Measurements from ENCODE around the gene LGI4.

Gene LGI4

DNA sequence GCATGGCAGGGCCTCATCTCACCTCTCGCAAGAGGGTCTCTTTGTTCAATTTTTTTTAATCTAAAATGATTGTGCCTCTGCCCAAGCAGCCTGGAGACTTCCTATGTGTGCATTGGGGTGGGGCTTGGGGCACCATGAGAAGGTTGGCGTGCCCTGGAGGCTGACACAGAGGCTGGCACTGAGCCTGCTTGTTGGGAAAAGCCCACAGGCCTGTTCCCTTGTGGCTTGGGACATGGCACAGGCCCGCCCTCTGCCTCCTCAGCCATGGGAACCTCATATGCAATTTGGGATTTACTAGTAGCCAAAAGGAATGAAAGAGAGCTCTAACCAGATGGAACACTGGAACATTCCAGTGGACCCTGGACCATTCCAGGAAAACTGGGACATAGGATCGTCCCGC is 11.3 kb downstream of the LGI4 start:
- DNase-seq (ENCODE audit: low read depth), result no peak

DNA sequence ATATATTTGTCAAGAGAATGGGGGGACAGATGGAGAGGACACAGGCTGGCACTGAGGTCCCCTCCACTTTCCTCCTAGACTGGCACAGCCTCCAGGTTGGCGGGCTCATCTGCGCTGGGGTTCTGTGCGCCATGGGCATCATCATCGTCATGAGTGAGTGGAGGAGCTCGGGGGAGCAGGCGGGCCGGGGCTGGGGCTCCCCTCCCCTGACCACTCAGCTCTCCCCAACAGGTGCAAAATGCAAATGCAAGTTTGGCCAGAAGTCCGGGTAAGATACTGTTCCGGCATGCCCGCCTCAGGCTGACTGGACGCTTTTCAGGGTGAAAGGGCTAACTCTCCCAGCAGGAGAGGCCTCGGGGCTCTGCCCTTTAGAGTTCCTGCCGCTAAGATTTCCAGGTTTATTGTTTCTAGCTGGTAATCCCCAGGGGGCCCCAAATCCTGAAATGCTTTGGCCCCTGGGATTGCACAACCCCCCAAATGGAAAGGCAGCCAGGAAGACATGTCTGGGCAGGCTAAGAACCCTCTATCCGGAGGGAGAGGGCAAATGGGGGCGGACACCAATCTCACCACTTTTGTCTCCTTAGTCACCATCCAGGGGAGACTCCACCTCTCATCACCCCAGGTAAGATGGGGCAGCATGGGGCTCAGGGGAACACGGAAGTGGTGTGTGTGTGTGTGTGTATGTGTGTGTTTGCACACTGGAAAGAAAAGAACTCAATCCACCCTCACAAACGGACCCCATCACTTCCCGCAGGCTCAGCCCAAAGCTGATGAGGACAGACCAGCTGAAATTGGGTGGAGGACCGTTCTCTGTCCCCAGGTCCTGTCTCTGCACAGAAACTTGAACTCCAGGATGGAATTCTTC is 11.9 kb downstream of the LGI4 start:
- DNase-seq (ENCODE audit: low read depth), result no peak

DNA sequence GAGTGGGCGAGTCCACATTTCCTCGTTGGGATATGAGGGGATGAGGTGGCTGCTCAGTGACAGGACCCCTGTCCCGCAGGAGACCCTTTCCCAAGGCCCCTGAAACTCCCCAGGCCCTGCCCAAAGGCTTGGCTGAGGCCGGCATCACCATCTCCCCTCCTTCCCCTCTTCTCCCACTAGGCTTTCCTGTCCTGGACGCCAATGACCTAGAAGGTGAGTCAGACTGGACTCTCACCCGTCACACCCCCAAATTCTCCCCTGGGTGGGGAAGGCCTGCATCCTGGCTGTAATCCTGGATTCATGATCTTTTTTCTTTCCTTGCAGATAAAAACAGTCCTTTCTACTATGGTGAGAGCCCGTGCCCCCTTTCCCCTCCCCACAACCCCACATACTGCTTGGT is 14.0 kb downstream of the LGI4 start:
- DNase-seq (ENCODE audit: low read depth), result no peak

DNA sequence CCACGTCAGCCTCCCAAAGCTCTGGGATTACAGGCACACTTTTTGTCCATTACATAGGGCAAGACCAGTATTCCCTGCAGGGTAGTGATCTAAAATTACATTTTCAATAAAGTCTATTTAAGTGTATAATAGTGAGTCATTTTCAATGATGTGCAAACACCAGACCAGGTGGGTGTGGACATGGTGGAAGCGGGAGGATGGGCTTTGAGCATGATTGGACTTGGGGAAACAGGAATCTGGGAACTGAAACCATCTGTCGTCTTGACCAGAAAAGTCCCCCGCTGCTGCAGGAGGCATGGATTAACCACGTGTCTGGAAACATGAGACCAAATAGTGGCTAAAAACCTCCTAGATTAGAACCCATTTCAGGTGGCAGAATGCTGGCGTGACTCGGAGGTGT is 14.4 kb downstream of the LGI4 start:
- DNase-seq (ENCODE audit: low read depth), result peak; percentile 80

DNA sequence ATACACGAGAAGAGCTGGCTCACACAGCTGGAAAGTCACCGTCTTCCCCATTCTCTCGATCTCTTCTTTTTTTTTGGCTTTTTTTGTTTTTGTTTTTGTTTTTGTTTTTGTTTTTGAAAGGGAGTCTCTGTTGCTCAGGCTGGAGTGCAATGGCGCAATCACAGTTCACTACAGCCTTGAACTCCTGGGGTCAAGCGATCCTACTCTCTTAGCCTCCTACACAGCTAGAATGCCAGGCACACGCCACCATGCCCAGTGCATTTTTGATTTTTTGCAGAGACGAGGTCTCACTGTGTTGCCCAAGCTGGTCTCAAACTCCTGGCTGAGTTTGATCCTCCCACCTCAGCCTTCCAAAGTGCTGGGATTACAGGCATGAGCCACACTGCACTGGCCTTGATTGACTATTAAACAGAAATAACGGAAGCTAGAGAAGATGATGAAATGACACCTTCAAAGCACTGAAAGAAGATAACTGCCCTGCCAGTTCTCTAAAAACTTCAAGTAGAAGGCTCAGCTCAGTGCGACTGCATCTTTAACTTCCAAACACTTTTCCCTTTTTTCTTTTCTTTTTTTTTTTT is 15.2 kb downstream of the LGI4 start:
- no peak for DNase-seq (ENCODE audit: low read depth)

DNA sequence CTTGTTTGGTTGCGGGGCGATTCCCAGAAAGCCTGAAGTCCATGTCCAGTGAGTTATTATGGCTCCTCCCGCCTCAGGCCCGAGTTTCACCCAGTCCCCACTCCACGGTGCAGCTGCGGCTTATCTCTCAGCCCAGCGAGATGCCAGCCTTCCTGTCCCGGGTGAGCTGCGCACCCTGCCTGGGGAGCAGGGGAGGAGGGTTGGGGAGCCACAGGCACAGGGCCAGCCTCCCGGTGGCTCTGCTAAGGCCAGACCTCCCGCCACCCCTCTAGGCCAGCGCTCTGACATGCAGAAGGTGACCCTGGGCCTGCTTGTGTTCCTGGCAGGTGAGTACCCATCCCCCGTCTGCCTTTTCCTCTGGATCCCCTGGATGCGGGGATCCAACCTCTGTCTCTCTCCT is 15.8 kb downstream of the LGI4 start:
- no peak for DNase-seq (ENCODE audit: low read depth)

DNA sequence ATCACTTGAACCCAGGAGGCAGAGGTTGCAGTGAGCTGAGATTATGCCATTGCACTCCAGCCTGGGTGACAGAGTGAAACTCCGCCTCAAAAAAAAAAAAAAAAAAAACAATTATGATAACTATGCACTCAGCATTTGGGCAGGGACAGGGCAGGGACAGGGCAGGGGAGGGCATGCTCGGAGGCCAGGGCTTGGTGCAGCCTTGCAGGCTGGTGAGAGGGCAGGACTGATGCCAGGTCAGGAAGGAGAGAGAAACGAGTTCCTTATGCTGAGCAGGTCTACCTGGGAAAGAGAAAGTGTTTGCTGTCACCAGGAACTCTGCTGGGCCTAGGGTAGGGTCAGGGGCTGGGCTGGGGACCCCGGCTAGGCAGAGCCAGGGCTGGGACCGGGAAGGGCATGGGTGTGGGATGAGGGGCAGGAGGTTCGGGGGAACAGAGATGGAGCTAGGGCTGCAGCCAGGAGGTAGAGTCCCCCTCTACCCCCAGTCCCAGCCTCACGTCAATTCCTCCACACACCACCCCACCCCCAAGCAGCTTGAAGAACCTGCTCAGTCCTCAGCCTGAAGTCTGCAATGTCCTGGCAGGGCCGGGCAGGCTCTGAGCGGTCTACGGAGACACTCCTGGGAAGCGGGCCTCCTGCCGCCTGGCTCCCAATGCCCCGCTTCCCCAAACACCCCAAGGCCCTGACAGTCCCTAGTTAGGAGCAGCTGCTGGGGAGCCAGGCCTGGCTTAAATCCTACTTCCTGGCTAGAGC is 16.4 kb downstream of the LGI4 start:
- DNase-seq (ENCODE audit: low read depth), result no peak

DNA sequence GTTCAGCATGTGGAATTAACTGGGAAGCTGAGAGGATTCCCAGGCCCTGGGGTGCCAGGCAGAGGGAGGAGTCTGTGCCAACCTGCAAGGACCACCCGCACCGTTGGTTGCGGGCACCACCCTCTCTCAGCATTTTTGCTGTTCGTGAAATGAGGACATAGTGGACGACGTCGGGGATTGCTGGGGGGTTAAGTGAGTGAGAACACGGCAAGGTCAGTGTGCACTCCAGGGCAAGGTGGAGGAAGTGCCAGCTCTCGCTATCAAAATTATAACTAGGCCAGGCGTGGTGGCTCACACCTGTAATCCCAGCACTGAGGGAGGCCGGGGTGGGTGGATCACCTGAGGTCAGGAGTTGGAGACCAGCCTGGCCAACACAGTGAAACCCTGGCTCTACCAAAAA is 17.1 kb downstream of the LGI4 start:
- no peak for DNase-seq (ENCODE audit: low read depth)

DNA sequence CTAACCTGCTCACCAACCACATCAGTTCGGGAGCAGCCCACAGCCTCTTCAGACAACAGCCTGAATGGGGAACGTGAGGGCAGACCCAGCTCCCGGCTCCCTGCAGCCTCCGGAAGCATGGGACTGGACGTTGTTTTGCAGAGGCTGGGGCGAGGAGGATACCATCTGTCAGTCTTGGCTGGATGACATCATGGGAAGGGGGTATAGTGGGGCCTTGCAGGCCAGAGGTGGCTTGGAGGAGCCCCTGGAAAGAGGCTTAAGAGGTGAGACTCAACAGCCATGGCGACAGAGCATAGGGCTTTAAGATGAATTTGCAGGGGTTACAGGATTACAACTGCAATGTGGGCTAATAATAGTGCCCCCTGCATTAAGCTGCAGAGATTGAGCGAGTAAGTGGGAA is 17.7 kb downstream of the LGI4 start:
- DNase-seq (ENCODE audit: low read depth), result no peak

DNA sequence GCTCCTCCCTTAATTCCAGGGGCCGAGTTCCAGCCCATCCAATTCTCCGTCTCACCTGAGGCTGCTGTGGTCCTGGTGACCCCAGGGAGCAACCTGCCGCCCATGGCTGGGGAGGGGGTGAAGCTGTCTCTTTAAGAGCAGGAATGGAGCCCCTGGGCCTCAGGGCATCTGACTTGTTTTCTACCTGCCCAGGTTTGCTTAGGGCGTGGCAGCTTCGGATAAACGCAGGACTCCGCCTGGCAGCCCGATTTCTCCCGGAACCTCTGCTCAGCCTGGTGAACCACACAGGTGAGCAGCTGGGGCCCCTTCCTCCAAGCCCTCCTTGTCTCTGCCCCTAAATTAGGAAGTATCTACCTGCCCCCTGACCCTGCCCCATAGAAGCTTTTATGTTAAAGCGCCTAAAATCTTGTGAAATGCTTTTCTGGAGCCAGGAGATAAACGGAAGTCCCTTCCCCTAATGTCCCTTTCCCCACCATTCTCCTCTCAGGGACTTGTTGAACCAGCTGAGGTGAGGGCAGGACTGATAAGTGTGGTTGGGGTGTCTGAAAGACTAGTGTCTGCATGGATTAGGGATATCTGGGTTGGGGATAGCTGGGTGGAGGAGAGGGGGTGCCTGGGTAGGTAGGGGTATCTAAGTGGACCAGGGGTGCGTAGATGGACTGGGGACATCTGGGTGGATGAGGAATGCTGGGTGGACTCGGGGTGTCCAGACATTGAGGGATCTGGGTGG is 18.6 kb downstream of the LGI4 start:
- DNase-seq (ENCODE audit: low read depth), result no peak

DNA sequence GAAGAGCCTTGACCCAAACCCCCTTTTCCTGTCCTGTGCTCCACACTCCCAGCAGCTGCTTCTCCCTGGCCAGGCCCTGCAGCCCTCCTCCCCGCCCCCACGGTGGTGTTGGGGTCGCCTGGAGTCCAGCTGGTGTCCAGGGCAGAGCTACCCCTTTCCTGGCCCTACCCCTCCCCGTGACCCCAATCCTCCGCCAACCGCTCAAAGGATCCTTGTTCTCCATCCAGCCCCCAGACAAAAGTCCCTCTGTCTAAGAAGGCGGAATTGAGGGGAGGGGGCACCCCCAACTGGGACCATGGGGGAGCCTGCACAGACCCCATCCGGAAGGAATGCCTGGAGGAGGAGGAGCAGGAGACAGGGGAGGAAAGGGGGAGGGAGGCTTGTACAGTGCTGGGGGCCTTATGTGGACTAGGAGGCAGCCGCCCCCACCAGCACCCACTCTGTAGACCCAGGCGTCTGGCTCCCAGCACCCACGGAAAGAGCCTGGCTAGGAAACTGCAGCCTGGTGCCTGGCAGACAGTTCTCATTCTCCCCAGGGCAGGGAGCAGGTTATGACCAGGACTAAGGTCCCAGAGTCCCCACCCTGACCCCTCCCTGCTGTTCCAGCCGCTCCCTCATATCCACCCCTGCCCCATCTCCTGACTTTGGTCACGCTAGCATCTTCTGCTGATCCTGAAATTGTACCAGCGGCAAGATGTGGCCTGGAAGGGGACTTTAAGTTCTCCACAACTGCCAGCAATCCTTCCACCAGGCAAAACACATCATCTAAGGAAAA is 19.5 kb downstream of the LGI4 start, which contains the start of gene FXYD3:
Gene FXYD3 (plus strand): TSS at position 647 of the 775 bp plus-strand sequence. CDS start 3,554 bp downstream, outside the sequence.
- no peak for DNase-seq (ENCODE audit: low read depth)

DNA sequence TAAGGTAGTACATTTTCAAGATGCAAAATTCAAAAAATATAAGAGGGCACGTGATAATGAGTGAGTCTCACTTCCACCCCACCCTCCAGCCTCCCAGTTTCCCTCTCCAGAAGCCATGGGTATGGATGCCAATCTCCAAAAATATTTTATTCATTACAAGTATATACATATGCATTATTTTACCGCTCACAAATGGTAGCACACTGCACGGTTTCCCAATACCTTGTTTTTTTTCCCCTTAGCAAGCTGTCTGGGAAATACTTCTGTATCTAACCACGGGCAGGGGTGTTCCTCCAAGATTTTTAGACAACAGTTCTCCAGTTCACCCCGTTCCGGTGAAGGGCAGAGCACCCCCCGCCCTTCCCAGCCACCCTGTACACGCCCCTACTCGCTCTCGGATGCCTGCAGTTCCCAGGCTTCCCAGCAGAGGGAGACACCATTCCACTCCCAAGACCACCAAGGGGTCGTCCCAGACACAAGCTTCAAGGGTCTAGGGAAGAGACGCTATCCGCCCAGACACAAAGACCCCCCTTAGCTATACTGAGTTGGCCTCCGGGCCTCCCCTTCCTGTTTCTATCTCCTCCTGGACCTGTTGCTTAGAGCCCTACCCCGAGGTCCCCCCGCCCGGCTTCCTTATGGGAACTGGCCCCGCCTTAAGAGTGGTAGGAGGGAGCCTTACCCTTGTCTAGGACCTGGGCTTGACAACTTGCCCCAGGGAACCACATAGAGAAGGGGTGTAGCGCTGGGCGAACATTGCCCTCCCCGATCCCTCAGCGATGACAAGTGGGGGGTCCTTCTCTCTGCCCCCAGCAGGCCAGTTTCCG is 20.3 kb downstream of the LGI4 start:
- DNase-seq (ENCODE audit: low read depth), result no peak

DNA sequence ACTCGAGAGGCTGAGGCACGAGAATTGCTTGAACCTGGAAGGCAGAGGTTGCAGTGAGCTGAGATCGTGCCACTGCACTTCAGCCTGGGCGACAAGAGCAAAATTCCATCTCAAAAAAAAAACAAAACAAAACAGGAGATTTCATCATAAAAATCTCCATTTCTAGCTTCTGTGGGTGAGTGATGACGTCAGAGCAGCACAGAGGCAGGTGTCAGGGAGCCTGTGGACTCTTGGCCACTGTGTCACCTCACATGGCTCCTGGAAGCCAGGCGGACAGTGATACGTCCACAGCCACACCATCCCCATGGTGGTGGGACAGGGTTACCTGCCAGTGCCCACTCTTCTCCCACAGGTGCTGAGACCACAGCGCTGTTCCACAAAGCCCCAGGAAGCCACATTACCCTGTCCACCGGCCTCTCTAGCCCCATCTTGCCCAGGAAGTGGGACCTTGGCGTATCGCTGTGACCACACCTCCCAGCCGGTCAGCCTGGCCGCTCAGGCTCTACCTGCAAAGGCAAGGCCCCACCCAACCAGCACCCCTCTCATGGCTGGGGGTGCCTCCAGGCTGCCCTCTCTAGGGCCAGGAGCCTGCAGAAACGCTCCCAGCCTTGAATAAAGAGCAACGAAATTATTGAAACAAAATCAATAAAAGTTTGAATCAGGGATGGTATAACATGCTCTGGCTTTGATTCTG is 21.7 kb downstream of the LGI4 start:
- DNase-seq (ENCODE audit: low read depth), result no peak

DNA sequence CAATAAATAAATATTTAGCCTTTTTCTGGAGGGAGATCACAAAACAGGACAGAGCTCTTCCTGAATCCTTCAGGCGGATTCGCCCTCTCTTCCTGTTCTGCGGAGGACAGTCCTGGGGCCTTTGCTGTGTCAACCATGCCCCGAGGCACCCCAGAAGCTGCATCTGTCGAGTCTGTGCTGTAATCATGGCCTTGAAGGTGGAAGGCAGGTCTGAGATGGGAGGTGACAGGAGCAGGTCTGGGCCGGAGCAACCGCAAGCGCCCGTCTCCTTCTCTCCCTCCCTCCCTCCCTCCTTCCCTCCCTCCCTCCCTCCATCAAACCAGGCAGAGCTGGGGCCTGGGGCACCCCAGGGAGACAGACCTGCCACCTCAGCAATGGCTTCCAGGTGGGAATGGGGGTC is 23.9 kb downstream of the LGI4 start:
- DNase-seq (ENCODE audit: low read depth), result no peak

DNA sequence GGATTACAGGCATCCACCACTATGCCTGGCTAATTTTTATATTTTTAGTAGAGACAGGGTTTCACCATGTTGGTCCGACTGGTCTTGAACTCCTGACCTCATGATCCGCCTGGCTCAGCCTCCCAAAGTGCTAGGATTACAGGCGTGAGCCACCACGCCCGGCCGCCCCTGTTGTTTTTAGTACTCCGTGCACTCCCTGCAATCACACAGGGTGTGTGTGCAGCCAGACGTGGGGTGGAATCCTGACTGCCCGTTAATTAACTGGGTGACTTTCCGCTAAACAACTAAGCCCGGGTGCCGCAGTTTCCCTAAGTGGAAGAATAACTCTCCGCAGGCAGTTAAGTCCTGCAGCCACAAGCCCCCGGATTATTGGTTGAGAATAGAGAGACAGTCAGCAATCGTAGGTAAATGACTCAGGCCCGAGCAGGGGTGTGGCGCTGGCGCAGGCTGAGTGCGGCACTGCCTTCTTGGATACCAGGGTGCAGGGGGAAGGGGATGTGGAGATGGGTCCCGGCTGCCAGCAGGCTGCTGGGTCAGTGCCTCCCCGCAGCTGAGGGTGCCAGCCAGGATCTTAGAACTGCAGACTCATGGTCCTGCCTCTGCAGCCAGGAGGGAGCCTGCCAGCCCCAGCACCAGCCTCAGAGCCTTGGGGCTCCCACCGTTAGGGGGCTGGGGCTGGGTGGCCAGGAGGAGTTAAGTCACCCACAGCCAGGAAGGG is 25.3 kb downstream of the LGI4 start:
- DNase-seq (ENCODE audit: low read depth), result no peak

DNA sequence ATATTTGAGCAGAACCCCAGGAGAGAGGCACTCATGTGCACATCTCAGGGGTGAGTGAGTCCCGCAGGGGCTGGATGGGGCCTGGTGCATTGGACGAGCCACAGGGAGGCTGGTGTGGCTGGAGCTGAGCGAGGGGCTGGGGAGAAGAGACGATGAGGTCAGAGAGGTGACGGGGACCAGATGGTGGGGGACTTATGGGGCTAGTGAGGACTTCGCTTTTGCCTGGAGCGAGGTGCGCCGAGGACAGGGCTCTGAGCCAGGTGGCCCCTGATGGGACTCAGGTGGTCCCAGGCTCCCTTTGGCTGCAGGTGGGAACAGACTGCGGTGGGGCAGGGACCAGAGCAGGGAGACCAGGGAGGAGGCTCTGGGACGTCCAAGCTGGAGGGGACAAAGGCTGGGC is 26.1 kb downstream of the LGI4 start:
- DNase-seq (ENCODE audit: low read depth), result no peak

DNA sequence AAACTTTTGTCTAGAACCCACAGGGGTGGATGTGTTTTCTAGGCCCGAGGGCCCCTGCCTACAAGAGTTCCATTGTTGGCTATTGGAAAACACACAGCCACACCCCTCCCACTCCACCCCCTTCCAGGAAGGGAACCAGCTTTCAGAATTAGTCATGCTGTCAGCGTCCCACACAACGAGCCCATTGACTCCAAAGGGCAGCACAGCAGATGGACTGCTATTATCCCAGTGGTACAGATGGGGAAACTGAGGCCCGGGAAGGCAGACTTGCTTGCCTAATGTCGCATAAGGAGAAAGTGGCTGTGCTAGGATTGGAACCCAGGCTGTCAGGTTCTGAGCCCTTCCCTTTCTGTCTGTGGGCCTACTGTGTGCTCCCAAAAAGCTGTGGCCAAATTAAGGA is 27.3 kb downstream of the LGI4 start:
- DNase-seq (ENCODE audit: low read depth), result no peak

DNA sequence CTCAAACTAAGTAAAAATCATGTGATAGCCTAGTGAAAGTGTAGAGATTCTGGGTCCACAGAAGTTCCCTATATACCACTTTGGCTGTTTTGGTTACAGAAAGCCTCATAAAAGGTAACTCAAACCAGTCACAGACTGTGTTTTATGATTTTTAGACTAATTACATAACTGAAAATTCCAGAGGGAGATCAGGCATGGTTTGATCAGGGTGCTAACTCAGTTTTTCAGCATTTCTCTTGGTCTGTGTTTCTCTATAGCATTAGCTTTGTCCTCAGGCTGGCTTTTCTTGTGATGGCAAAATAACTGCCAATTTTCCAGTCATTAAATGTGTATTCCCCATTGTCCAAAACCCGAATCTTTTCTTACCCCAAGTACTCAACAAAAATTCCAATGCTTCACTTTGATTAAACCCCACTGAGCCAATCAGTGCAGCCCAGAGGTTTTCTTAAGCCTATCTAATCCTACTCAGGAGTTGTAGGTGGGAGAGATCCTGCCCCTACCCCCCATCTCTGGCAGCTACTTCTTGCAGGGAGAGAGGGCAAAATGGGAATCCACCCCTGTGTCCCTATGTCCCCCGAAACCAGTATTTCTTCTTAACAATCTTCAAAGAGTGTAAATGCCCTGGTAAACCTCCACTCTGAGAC is 27.8 kb downstream of the LGI4 start:
- no peak for DNase-seq (ENCODE audit: low read depth)

DNA sequence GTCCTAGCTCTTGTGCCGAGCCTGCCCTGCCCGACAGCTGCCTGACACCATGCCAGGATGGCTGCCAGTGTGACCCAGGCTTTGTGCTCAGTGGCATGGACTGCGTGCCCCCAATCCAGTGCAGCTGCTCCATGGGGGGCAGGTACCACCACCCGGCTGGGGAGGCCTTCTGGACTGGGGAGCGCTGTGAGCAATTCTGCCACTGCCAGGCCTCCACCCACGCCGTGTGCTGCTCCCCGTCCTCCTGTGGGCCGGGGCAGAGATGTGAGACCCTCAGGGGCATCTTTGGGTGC is 28.6 kb downstream of the LGI4 start:
- no peak for DNase-seq (ENCODE audit: low read depth)

Data from fibroblast of the conjunctiva (primary cell).